ENCODE results near the gene FCAMR.

GRCh38 chr1:206965781-206966180, 4.5 kb downstream of the FCAMR start:
- TF ChIP-seq, protein P1, sequence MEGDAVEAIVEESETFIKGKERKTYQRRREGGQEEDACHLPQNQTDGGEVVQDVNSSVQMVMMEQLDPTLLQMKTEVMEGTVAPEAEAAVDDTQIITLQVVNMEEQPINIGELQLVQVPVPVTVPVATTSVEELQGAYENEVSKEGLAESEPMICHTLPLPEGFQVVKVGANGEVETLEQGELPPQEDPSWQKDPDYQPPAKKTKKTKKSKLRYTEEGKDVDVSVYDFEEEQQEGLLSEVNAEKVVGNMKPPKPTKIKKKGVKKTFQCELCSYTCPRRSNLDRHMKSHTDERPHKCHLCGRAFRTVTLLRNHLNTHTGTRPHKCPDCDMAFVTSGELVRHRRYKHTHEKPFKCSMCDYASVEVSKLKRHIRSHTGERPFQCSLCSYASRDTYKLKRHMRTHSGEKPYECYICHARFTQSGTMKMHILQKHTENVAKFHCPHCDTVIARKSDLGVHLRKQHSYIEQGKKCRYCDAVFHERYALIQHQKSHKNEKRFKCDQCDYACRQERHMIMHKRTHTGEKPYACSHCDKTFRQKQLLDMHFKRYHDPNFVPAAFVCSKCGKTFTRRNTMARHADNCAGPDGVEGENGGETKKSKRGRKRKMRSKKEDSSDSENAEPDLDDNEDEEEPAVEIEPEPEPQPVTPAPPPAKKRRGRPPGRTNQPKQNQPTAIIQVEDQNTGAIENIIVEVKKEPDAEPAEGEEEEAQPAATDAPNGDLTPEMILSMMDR (IDR thresholded peaks at IDR 0.05), result no peak
- no peak for TF ChIP-seq POLR2AphosphoS5 (IDR thresholded peaks at IDR 0.05)
- no peak for TF ChIP-seq POLR2A (IDR thresholded peaks at IDR 0.05)
